GM18858 (cell line): ENCODE results near the gene NFATC2IP.
"Not testable (repeated sequence)": the region's sequence is repeated elsewhere in the genome, so short reads cannot be mapped to it uniquely, and the experiment has no call there.

Experiments used
- ATAC-seq: cut with Tn5 transposase; IDR thresholded peaks from one replicate; pipeline ENCODE4 v1.9.1; 2021; ENCODE audit not compliant: unreplicated experiment

Gene NFATC2IP

GRCh38 chr16:28990375-28991040 is 39.8 kb downstream of the NFATC2IP start:
- ATAC-seq = no peak

DNA sequence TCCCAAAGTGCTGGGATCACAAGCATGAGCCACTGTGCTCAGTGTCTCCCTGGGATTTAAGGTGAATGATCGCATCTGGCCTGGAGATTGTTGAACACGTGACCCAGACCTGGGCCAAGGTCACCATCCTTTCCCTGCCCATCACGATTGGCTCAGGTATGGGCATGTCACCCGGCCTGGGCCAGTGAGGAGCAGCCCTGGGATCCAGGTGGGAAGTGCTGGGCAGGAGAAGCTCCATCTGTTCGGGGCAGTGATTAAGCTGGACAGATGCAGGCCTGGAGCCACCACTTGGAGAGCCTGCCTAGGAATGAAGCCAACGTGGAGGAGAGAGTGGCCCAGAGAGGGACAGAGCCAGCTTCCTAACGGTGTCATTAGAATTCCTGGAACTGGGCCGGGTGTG is 41.0 kb downstream of the NFATC2IP start:
- ATAC-seq = no peak

GRCh38 chr16:28992496-28992895 is 41.8 kb downstream of the NFATC2IP start:
- no peak for ATAC-seq

- ATAC-seq = no peak
Observed at GRCh38 chr16:28998837-28999236, 48.1 kb downstream of the NFATC2IP start.

DNA sequence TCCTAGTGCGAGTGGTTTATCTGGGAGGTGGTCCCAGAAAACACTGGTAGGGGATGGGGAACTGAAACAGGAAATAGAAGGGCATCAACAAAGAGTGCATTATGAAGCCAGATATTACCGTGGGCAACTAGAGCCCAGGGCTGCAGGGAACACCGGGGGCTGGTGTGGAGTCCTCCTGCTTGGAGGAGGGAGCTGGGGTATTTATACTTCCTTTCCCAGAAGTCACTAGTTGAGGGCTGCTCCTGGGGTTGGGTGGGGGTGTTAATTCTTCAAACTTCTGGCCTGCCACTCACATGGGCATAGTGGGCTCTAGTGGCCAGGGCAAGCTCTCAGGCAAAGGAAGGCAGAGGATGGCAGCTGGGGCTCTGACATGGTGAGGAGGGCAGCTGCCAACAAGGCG is 48.8 kb downstream of the NFATC2IP start:
- ATAC-seq = no peak

GRCh38 chr16:29000019-29000418 is 49.3 kb downstream of the NFATC2IP start:
- ATAC-seq = no peak

DNA sequence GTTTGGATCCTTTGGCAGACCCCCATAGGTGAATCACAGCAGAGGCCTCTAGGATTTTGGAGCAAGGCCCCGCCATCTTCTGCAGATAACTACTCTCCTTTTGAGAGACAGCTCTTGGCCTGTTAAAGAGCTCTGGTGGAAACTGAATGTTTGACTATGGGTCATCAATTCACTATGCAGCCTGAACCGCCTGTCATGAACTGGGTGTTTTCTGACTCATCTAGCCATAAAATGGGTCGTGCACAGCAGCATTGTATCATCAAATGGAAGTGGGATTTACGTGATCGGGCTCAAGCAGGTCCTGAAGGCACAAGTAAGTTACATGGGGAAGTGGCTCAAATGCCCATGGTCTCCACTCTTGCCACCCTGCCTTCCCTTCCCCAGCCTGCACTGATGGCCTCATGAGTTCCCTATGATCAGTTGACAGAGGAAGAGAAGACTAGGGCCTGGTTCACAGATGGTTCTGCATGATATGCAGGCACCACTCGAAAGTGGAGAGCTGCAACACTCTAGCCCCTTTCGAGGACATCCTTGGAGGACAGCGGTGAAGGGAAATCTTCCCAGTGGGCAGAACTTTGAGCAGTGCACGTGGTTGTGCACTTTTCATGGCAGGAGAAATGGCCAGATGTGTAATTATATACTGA is 53.9 kb downstream of the NFATC2IP start:
- not testable (repeated sequence) for ATAC-seq

DNA sequence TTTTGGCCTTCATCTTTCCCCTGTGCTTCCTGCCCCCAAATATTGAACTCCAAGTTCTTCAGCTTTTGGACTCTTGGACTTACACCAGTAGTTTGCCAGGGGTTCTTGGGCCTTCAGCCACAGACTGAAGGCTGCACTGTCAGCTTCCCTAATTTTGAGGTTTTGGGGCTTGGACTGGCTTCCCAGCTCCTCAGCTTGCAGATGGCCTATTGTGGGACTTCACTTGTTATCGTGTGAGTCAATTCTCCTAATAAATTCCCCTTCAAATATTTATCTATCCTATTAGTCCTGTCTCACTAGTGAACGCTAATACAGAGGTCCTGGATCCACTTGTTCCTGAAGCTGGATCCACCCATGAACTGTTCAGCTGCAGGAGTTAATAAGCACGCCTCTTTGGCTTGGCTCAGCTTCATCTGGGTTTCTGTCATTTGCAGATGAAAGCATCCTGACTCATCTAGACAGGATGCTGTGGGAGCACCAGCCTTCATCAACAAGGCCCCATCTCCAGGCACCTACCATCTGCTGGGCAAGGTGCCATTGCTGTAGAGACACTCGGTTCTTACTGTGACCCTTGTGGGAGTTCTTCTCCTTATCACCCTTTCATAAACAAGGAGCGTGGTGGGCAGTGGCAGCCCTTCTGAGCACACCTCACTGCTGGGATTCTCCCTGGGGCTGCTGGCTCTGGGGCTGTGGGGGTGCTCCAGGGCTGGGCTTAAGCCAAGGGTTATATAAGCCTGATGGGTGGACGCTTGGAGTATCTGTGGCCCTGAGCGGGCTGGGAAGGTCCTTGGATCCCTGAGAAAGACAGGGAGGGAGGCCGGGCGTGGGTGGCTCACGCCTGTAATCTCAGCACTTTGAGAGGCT is 57.2 kb downstream of the NFATC2IP start:
- no peak for ATAC-seq

DNA sequence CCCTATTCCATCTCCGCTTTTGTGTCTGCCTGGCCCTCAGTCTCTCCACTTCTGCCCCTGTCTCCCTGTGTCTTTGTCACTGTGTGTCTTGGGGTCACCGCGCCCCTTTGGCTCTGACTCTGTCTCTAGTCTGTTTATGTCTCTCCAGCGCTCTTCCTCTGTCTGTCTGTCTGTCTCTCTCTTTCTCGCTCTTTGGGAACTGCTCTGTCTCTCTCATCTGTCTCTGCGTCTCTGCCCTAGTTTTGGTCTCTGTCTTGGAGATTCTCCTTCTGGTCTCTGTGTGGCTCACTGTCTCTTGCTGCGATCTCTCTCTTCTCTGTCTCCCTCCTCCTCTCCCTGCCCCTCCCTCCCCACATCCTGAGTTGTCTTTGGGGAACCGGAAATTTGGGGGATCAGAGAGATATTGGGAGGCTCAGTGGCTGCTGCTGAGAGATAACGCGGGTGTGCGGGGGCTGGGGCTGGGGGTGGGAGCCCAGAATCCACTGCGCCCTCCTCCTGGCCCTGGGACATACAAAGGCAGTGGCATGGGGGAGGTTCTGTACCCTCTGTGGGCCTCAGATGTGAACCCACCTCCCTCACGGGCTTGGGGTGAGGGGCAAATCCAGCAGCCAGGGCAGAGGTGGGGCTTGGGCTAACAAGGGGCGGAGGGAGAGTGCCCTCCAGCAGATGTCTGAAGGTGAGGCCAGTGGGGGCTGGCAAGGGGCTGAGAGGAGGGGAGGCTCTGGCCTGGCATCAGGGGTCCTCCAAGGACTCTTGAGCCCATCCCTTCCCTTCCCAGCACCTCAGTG is 58.5 kb downstream of the NFATC2IP start:
- no peak for ATAC-seq

GRCh38 chr16:29009838-29010166 is 59.1 kb downstream of the NFATC2IP start:
- ATAC-seq = no peak

- ATAC-seq = no peak
Observed at GRCh38 chr16:29011112-29011511, 60.4 kb downstream of the NFATC2IP start.

- ATAC-seq = no peak
Observed at GRCh38 chr16:29011851-29012250, 61.1 kb downstream of the NFATC2IP start.

- ATAC-seq = no peak
Observed at GRCh38 chr16:29012913-29013553, 62.3 kb downstream of the NFATC2IP start.

DNA sequence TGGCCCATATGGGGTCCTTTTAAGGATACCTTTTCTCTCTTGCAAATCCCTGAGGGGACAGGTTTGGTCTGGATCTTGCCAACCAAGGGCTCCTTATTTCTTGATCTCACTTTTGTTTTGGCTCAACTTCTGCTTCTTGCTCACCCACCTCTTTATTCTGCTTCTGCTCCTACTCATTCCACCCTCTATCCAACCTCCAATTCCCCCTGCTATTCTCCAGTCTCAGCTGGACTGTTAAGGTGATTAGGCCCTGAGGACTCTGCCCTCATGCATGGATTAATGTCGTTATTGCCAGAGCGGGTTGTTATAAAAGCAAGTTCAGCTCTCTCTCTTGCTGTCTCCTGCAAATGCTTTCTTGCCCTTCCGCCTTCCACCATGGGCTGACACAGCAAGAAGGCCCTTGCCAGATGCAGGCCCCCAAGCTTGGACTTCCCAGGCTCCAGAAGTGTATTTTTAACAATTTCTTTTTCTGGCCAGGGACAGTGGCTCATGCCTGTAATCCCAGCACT is 63.9 kb downstream of the NFATC2IP start:
- no peak for ATAC-seq
